Uterus (tissue), 2 donors: ENCODE results near the gene PRELP.

ENCODE experiments used
- POLR2A ChIP-seq, 2 donors: fragments of 450-650 bp; IDR thresholded peaks; one replicate each; pipeline ENCODE4 v1.6.1; 2016; ENCODE audit warnings: antibody characterized with exemption in 2 of 2, mild to moderate bottlenecking in 1 of 2, moderate library complexity in 1 of 2
- TF ChIP-seq, protein P1 (sequence below), 4 experiments: fragments of 200-600 bp in 2 of 4; fragments of 450-650 bp in 2 of 4; sonication (generic) in 2 of 4; IDR thresholded peaks; one replicate each; pipeline ENCODE4 v1.5.1; 2016 to 2019; ENCODE audit warnings: antibody characterized with exemption in 4 of 4, mild to moderate bottlenecking in 2 of 4, moderate library complexity in 1 of 4

DNA sequence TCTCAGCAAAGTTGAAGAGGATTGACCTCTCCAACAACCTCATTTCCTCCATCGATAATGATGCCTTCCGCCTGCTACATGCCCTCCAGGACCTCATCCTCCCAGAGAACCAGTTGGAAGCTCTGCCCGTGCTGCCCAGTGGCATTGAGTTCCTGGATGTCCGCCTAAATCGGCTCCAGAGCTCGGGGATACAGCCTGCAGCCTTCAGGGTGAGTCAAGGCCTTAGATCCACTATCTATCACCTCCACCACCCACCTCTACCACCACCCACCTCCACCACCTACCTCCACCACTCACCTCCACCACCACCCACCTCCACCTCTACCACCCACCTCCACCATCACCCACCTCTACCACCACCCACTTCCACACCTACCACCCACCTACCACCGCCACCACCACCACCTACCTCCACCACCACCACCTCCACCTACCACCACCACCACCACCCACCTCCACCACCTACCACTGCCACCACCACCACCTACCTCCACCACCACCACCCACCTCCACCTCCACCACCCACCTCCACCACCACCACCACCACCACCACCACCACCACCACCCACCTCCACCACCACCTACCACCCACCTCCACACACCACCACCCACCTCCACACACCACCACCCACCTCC is 24.2 kb downstream of the PRELP start:
- TF ChIP-seq, protein P1, sequence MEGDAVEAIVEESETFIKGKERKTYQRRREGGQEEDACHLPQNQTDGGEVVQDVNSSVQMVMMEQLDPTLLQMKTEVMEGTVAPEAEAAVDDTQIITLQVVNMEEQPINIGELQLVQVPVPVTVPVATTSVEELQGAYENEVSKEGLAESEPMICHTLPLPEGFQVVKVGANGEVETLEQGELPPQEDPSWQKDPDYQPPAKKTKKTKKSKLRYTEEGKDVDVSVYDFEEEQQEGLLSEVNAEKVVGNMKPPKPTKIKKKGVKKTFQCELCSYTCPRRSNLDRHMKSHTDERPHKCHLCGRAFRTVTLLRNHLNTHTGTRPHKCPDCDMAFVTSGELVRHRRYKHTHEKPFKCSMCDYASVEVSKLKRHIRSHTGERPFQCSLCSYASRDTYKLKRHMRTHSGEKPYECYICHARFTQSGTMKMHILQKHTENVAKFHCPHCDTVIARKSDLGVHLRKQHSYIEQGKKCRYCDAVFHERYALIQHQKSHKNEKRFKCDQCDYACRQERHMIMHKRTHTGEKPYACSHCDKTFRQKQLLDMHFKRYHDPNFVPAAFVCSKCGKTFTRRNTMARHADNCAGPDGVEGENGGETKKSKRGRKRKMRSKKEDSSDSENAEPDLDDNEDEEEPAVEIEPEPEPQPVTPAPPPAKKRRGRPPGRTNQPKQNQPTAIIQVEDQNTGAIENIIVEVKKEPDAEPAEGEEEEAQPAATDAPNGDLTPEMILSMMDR (IDR thresholded peaks at IDR 0.05), result no peak
- no peak for TF ChIP-seq POLR2A (IDR thresholded peaks at IDR 0.05)
